GM21528 (cell line): ENCODE results near the gene MAGEA4.
"Not testable (repeated sequence)": the region's sequence is repeated elsewhere in the genome, so short reads cannot be mapped to it uniquely, and the experiment has no call there.

Experiments
- ATAC-seq: cut with Tn5 transposase; IDR thresholded peaks from one replicate; pipeline ENCODE4 v1.9.1; 2021; ENCODE audit warnings: mild to moderate bottlenecking, moderate library complexity; ENCODE audit not compliant: unreplicated experiment, low FRiP score

The MAGEA4 gene, protein sequence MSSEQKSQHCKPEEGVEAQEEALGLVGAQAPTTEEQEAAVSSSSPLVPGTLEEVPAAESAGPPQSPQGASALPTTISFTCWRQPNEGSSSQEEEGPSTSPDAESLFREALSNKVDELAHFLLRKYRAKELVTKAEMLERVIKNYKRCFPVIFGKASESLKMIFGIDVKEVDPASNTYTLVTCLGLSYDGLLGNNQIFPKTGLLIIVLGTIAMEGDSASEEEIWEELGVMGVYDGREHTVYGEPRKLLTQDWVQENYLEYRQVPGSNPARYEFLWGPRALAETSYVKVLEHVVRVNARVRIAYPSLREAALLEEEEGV

DNA sequence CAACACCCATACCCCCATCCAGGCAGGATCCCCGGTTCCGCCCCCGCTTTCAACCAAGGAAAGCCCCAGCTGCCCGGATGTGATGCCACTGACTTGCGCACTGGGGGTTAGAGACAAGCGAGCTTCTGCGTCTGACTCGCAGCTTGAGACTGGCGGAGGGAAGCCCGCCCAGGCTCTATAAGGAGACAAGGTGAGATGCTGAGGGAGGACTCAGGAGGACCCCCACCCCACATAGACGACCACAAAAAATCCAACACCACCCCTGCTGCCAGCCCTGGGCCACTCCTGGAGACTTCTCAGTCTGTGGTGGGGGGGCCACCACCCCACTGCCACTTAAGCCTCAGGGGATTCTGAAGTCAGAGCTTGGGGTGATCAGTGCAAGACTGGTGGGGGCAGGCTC, at the start of gene MAGEA4:
Gene MAGEA4, plus strand, starts transcription at position 110 of the 400 bp plus-strand sequence. CDS start 10,776 bp downstream, outside the sequence.
- no peak for ATAC-seq

GRCh38 chrX:151870602-151871001, 42.1 kb upstream of the MAGEA4 start:
- ATAC-seq, result no peak

DNA sequence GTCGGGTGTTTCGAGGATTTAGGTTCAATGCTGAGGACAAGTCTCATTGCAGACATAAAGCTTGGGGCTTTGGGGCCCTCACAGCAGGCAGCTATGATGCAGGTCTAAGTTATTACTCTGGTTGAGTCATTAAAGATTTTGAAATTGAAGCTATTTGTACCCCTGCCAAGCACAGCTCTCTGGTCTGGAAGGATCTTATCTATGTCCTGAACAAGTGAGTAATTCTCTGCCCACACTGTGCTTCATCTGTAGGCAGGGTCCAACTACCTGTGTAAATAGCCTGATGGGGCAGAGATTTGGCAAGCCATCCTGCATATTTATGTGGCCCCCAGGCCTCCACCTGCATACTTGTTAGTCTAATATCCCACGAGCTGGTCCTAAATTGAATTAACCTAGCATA, 41.4 kb upstream of the MAGEA4 start:
- ATAC-seq, result no peak

DNA sequence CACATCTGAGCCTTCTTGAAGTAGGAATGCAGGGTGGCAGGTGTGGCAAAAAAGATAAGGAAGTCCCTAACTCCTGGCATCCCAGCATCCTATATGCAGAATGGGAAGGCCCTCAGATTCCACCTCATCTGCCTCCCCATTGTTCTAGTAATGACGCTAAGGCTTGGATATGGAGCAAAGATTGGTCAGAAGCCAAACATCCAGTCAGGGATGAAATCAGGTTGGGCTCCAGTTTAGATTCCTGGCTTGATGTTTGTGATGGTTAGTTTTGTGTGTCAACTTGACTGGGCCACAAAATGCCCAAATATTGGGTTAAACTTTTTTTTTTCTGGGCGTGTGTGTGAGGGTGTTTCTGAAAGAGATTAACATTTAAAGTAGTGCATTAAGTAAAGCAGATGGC, 39.6 kb upstream of the MAGEA4 start:
- no peak for ATAC-seq

GRCh38 chrX:151875270-151876026, 37.2 kb upstream of the MAGEA4 start:
- ATAC-seq, result no peak

DNA sequence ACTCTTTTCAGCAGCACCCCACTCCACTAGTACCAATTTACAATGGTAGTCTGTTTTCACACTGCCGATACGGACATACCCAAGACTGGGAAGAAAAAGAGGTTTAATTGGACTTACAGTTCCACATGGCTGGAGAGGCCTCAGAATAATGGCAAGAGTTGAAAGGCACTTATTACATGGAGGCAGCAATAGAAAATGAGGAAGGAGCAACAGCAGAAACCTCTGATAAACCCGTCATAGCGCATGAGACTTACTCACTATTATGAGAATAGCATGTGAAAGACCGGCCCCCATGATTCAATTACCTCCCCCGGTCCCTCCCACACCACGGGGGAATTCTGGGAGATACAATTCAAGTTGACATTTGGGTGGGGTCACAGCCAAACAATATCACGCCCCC, 34.1 kb upstream of the MAGEA4 start:
- ATAC-seq, result no peak

DNA sequence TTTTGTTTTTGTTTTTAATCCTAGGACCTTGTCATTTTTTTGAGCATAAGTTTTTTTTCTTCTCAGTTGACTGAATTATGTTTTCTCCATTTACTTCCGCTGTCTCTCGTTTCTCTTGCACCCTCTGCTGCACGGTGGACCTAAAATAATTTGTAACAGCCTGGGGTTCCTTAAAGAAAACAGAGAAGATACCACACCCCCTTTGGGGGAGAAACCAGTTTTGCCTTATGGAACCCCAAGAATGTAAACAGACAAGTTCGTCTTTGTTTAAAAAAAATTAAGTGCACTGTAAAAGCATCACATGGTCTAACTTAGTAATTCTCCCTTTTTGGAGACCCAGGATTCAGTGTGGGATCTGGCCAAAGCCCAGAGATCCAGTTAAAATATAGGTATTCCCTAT, 32.8 kb upstream of the MAGEA4 start:
- no peak for ATAC-seq

- no peak for ATAC-seq
These were observed 31.8 kb upstream of the MAGEA4 start for GRCh38 chrX:151880895-151881294.

DNA sequence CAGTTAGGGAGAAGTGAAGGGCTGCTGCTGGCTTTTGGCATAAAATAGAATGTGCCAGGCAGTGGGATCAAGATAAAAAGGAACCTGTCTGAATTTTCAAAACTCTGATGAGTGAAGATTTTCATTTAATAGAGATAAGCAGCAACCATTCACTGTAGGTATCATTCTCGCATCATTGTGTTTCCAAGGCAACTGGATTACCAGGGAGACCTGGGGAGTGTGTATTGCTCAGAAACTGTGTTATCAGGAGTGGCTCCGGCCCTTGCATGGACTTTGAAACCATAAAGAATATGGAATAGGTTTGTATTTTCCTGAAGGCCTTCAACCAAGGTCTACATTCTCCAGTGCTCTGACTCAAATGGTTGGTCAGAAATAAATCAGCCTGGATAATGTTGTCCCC, 23.3 kb upstream of the MAGEA4 start:
- no peak for ATAC-seq

GRCh38 chrX:151896734-151897474, 15.8 kb upstream of the MAGEA4 start:
- no peak for ATAC-seq

GRCh38 chrX:151899622-151900021, 13.1 kb upstream of the MAGEA4 start:
- ATAC-seq, result no peak

- no peak for ATAC-seq
These were observed 10.9 kb upstream of the MAGEA4 start for GRCh38 chrX:151901826-151902225.

- no peak for ATAC-seq
These were observed 9.7 kb upstream of the MAGEA4 start for GRCh38 chrX:151902813-151903591.

DNA sequence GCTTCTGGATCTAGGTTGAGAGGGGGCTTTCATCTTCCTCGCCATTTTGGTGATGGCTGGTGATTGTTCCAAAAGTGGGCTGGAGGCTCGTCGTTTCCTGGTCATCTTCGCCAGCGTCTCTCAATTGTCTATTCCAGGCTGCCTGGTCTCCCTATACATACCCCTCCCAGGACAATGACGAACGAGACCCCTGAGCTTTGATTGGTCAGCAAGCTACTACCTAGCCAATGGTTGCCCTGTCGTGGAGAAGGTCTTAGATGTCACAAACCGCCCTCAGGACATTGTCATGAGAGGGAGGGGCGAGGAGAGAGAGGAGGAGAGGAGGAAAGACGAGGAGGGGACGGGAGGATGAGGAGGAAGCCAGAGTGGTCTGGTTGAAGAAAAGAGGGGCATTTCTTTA, 7.7 kb upstream of the MAGEA4 start:
- no peak for ATAC-seq

GRCh38 chrX:151912221-151912620, 468 bp upstream of the MAGEA4 start:
- no peak for ATAC-seq

DNA sequence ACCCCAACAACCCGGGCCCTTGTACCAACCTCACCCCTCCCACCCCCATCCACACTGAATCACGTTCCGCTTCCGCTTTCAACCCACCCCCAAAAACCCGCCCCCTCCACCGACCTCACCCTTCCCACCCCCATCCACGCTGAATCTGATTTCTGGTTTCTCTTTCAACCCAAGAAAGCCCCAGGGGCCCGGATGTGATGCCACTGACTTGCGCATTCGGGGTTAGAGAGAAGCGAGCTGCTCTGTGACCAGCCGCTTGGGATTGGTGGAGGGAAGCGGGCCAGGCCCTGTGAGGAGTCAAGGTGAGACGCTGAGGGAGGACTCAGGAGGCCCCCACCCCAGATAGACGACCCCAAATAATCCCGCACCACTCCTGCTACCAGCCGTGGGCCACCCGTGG, 6.0 kb downstream of the MAGEA4 start:
- not testable (repeated sequence) for ATAC-seq

- ATAC-seq, result no peak
These were observed 6.9 kb downstream of the MAGEA4 start for GRCh38 chrX:151919610-151920009.

DNA sequence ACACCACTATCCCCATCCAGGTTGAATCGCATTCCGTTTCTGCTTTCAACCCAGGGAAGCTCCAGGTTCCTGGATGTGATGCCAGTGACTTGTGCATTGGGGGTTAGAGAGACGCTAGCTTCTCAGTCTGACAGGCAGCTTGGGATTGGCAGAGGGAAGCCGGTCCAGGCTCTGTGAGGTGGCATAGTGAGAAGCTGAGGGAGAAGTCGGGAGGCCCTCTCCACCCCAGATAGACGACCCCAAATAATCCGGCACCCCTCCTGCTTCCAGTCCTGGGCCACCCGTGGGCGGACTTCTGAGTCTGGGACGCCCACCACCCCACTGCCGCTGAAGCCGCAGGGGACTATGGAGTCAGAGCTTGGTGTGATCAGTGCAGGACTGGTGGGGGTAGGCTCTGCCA, 7.4 kb downstream of the MAGEA4 start:
- ATAC-seq, result no peak

DNA sequence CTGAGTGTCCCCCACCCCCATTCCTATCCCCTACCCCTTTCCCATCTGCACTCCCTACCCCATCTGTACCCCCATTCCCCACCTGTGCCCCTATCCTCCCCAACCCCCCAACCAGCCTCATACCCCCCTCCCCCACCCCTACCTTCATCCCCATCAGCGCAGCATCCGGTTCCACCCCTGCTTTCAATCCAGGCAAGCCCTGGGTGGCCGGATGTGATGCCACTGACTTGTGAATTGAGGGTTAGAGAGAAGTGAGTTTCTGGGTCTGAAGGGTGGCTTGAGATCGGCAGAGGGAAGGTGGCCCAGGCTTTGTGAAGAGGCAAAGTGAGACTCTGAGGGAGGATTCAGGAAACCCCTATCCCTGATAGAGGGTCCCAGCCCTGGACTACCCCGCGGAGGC, 7.8 kb downstream of the MAGEA4 start:
- no peak for ATAC-seq

DNA sequence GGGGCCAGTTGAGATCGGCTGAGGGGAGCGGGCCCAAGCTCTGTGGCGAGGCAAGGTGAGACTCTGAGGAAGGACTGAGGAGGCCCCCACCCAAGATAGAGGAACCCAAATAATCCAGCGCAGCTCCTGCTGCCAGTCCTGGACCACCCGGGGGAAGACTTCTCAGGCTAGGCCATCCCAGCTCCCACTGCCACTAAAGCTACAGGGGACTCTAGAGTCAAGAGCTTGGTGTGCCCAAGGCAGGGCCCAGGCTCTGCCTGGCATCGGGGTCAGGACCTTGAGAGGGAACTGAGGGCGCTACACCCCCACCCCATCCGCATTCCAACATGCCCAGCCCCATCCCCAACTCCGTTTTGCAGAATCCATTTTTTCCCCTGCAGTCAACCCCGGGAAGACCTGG, 8.6 kb downstream of the MAGEA4 start:
- no peak for ATAC-seq

DNA sequence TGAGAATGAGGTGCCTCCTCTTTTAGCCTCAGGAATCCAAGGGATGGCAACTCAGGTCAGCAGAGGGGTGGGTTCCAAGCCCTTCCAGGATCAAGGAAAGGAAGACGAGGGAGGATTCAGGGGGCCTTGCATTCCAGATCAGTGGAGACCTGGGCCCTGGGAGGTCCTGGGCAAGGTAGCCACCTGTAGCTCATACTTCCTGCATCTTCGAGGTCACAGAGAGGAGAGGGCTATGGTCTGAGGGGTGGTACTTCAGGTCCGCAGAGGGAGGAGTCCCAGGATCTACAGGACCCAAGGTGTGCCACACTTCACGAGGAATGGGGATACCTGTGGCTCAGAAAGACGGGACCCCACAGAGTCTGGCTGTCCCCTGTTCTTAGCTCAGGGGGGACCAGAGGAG, 9.2 kb downstream of the MAGEA4 start:
- ATAC-seq, result no peak
